H1 (cell line): Measurements from ENCODE around the gene RNF41. TPM values are rescaled to one million over a fixed set of nuclear protein-coding genes. Genes with fewer than 3 reads are reported as not detected.
A peak's percentile ranks its signal among the peaks of the same experiment; 100 is the strongest.

Experiments used
- ASH2L ChIP-seq: fragments of 200-600, 300-600 bp; sonication (generic); IDR thresholded peaks from one replicate; pipeline ENCODE4 v1.7.1; 2017; ENCODE audit warnings: low read length
- BRCA1 ChIP-seq: IDR thresholded peaks from 2 replicates; pipeline ENCODE4 v1.6.1; 2012; ENCODE audit warnings: low read depth, low read length, improper control_type of control experiment
- CBX8 ChIP-seq: fragments of 300-800, 300-1000 bp; sonication (generic); IDR thresholded peaks from 2 replicates; pipeline ENCODE4 v1.7.1; 2016; ENCODE audit warnings: low read depth, low read length, borderline replicate concordance
- CEBPB ChIP-seq: IDR thresholded peaks from 2 replicates; pipeline ENCODE4 v1.6.1; 2012; ENCODE audit warnings: low read depth, low read length
- CHD2 ChIP-seq: IDR thresholded peaks from 2 replicates; pipeline ENCODE4 v1.6.1; 2012; ENCODE audit warnings: low read length, improper control_type of control experiment
- CREB1 ChIP-seq: IDR thresholded peaks from 2 replicates; pipeline ENCODE4 v1.6.1; 2012; ENCODE audit warnings: inconsistent platforms
- E2F6 ChIP-seq: IDR thresholded peaks from 2 replicates; pipeline ENCODE4 v1.6.1; 2012; ENCODE audit warnings: inconsistent platforms
- GABPA ChIP-seq: IDR thresholded peaks from 2 replicates; pipeline ENCODE4 v1.6.1; 2011; ENCODE audit warnings: mild to moderate bottlenecking, low read length, moderate library complexity, borderline replicate concordance; ENCODE audit not compliant: insufficient read depth
- GTF2F1 ChIP-seq: IDR thresholded peaks from 2 replicates; pipeline ENCODE4 v1.6.1; 2012; ENCODE audit warnings: low read depth, low read length, improper control_type of control experiment, borderline replicate concordance
- HDAC2 ChIP-seq, 2 experiments: fragments of 300-600 bp in 1 of 2; sonication (generic) in 1 of 2; IDR thresholded peaks; 2 replicates each; pipeline ENCODE4 v1.6.1; 2011 to 2012; ENCODE audit warnings: low read depth in 2 of 2, low read length in 2 of 2, mild to moderate bottlenecking in 2 of 2, moderate library complexity in 2 of 2, borderline replicate concordance in 1 of 2, inconsistent platforms in 1 of 2
- KDM1A ChIP-seq: fragments of 200-600, 300-600 bp; sonication (generic); IDR thresholded peaks from 2 replicates; pipeline ENCODE4 v1.7.1; 2016; ENCODE audit warnings: mild to moderate bottlenecking, low read length, borderline replicate concordance
- NRF1 ChIP-seq: IDR thresholded peaks from 2 replicates; pipeline ENCODE4 v1.6.1; 2011; ENCODE audit warnings: mild to moderate bottlenecking, low read depth, low read length, improper control_type of control experiment
- PHF8 ChIP-seq: fragments of 200-600 bp; sonication (generic); conservative IDR thresholded peaks from 2 replicates; pipeline ENCODE4 v1.7.1; 2012; ENCODE audit warnings: low read depth, mild to moderate bottlenecking, inconsistent platforms, low read length, moderate library complexity
- POLR2A ChIP-seq, 2 experiments: IDR thresholded peaks; 1 replicate in 1 of 2; 2 replicates in 1 of 2; pipeline ENCODE4 v1.6.1; 2011; ENCODE audit warnings: low read depth in 2 of 2, low read length in 2 of 2, mild to moderate bottlenecking in 2 of 2; ENCODE audit errors: control extremely low read depth in 1 of 2
- RNF2 ChIP-seq: fragments of 200-900, 300-1000 bp; sonication (generic); IDR thresholded peaks from 2 replicates; pipeline ENCODE4 v1.7.1; 2016; ENCODE audit warnings: borderline replicate concordance, low read depth, mild to moderate bottlenecking, antibody characterized with exemption, low read length; ENCODE audit not compliant: poor library complexity, severe bottlenecking; ENCODE audit errors: missing control alignments
- SIN3A ChIP-seq, 2 experiments: IDR thresholded peaks in 1 of 2; conservative IDR thresholded peaks in 1 of 2; 2 replicates each; pipeline ENCODE4 v1.6.1; 2011 to 2012; ENCODE audit warnings: low read length in 2 of 2, improper control_type of control experiment in 1 of 2, low read depth in 1 of 2, mild to moderate bottlenecking in 1 of 2
- SP1 ChIP-seq: IDR thresholded peaks from 2 replicates; pipeline ENCODE4 v1.6.1; 2011; ENCODE audit warnings: low read depth, low read length
- TAF7 ChIP-seq: optimal IDR thresholded peaks from 2 replicates; pipeline ENCODE3; 2011; ENCODE audit warnings: low read depth, mild to moderate bottlenecking, inconsistent platforms, low read length, moderate library complexity, borderline replicate concordance
- TBP ChIP-seq: IDR thresholded peaks from 2 replicates; pipeline ENCODE4 v1.6.1; 2011; ENCODE audit warnings: low read depth, low read length, improper control_type of control experiment
- TCF12 ChIP-seq: IDR thresholded peaks from 2 replicates; pipeline ENCODE4 v1.6.1; 2011; ENCODE audit warnings: low read depth, mild to moderate bottlenecking, low read length
- USF2 ChIP-seq: IDR thresholded peaks from 2 replicates; pipeline ENCODE4 v1.6.1; 2011; ENCODE audit warnings: low read length, improper control_type of control experiment
- ZNF274 ChIP-seq: IDR thresholded peaks from 2 replicates; pipeline ENCODE4 v1.7.0; 2012; ENCODE audit warnings: low read length, borderline replicate concordance; ENCODE audit errors: extremely low read depth
- polyA plus RNA-seq, 7 experiments: library from polyadenylated mRNA; depleted of rRNA in 3 of 7; stranded (reverse) in 5 of 7; unstranded in 2 of 7; fragments of >200 nt in 5 of 7; fragments of 200-250 nt in 2 of 7; gene quantifications; 1 replicate in 5 of 7; 2 replicates in 1 of 7; 4 replicates in 1 of 7; pipeline versions ENCODE4 v1.2.1 to v1.2.3, GENCODE V29; 2011 to 2013; ENCODE audit warnings: missing spikeins in 2 of 7, mixed read lengths in 2 of 7
- total RNA-seq: library from RNA; stranded (reverse); fragmentation: NEBNext Ultra II Directional; extraction: Animal tissue kit (Norgen Biotek cat#: 25700); gene quantifications from 2 replicates; pipeline ENCODE4 v1.2.1, GENCODE V29; 2021

RNF41 gene
- total and polyA plus RNA-seq, 2 of the 8 experiments (the other 6 are each of a cell fraction or from before 2014, with no cell fraction given) = 55.5 to 98.6 TPM

GRCh38 chr12:56224102-56224701 is 2.5 kb upstream of the RNF41 start, which contains the start of gene NABP2 (continued):
- TF ChIP-seq ZNF274 (no peak), SIN3A (conservative IDR thresholded peaks at IDR 0.05 in 1 of 2, IDR thresholded peaks at IDR 0.05 in 1 of 2; ENCODE audit: low read depth in 1 of 2, low read length in 2 of 2) (peak; percentile 26 to 87; a peak in 2 of 4 replicates), E2F6 (peak; percentile 93), CEBPB (no peak; the same call in 1 of the 2 replicates), HDAC2 (IDR thresholded peaks at IDR 0.05; ENCODE audit: borderline replicate concordance in 1 of 2, low read depth in 2 of 2, low read length in 2 of 2) (0 out of 4 replicates have a peak, but pooled peaks of 1 of the 2 experiments have one; percentile 31), CHD2 (peak; percentile 75), TBP (peak; percentile 65; the same call in 1 of the 2 replicates), TCF12 (no peak), RNF2 (no peak), USF2 (peak; percentile 33; the same call in 1 of the 2 replicates), BRCA1 (no peak), CBX8 (no peak), ASH2L (peak; percentile 67), NRF1 (no peak), GTF2F1 (peak; percentile 48; the same call in 1 of the 2 replicates), SP1 (peak; percentile 86), POLR2A (IDR thresholded peaks at IDR 0.05; ENCODE audit: control extremely low read depth in 1 of 2, low read depth in 2 of 2, low read length in 2 of 2) (no peak), GABPA (peak; percentile 86; the same call in 1 of the 2 replicates), TAF7 (peak; percentile 52), KDM1A (no peak), PHF8 (peak; percentile 54; the same call in 1 of the 2 replicates), CREB1 (peak; percentile 60)
